PFSK-1 (cell line): ENCODE data around the gene RSPO3.

Experiments used
- SIN3A ChIP-seq: IDR thresholded peaks from 2 replicates; pipeline ENCODE4 v1.6.1; 2012; ENCODE audit warnings: mild to moderate bottlenecking, low read length, moderate library complexity, borderline replicate concordance; ENCODE audit not compliant: insufficient read depth
- TAF1 ChIP-seq: IDR thresholded peaks from 2 replicates; pipeline ENCODE4 v1.6.1; 2012; ENCODE audit warnings: low read length, control low read depth, borderline replicate concordance; ENCODE audit not compliant: insufficient read depth
- TF ChIP-seq, protein P1 (sequence below), 2 experiments: IDR thresholded peaks; 2 replicates each; pipeline versions ENCODE4 v1.6.1 to v1.8.0; 2011 to 2012; ENCODE audit warnings: low read depth in 2 of 2, low read length in 2 of 2, control low read depth in 1 of 2, inconsistent platforms in 1 of 2, mild to moderate bottlenecking in 1 of 2, moderate library complexity in 1 of 2; ENCODE audit not compliant: insufficient read depth in 1 of 2

DNA sequence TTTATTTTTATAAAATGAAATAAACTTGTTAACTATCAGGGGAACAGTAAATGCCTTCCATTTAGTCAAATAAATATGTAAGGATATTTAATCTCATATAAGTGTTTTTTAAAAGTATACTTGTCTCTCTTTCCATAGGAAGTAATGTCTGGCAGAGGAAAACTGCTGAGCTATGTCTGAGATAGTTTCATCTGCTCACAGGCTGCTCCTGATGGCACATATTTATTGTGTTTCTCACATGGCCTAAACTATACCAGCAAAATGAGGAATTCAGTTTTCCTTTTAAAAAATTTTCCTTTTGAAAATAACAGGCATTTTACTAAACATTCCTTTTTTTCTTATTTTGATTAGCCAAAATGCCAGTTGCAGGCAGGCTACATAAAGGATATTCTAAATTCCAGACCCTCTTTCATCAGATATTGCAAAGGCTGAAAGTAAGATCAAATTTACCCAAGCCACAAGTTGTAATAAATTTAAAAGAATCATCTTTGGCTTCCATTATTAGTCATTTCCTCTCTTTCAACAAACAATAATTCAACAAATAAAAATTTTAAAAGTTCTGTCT is 88.1 kb downstream of the RSPO3 start:
- no peak for TF ChIP-seq SIN3A
- TF ChIP-seq TAF1: no peak
- TF ChIP-seq, protein P1, sequence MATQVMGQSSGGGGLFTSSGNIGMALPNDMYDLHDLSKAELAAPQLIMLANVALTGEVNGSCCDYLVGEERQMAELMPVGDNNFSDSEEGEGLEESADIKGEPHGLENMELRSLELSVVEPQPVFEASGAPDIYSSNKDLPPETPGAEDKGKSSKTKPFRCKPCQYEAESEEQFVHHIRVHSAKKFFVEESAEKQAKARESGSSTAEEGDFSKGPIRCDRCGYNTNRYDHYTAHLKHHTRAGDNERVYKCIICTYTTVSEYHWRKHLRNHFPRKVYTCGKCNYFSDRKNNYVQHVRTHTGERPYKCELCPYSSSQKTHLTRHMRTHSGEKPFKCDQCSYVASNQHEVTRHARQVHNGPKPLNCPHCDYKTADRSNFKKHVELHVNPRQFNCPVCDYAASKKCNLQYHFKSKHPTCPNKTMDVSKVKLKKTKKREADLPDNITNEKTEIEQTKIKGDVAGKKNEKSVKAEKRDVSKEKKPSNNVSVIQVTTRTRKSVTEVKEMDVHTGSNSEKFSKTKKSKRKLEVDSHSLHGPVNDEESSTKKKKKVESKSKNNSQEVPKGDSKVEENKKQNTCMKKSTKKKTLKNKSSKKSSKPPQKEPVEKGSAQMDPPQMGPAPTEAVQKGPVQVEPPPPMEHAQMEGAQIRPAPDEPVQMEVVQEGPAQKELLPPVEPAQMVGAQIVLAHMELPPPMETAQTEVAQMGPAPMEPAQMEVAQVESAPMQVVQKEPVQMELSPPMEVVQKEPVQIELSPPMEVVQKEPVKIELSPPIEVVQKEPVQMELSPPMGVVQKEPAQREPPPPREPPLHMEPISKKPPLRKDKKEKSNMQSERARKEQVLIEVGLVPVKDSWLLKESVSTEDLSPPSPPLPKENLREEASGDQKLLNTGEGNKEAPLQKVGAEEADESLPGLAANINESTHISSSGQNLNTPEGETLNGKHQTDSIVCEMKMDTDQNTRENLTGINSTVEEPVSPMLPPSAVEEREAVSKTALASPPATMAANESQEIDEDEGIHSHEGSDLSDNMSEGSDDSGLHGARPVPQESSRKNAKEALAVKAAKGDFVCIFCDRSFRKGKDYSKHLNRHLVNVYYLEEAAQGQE (IDR thresholded peaks at IDR 0.05; ENCODE audit: insufficient read depth in 1 of 2, low read depth in 2 of 2, low read length in 2 of 2): no peak
